ENCODE results near the gene CASKIN2. TPM values are rescaled to one million over a fixed set of nuclear protein-coding genes. Genes with fewer than 3 reads are reported as not detected.
"Not testable (repeated sequence)": the region's sequence is repeated elsewhere in the genome, so short reads cannot be mapped to it uniquely, and the experiment has no call there.

The CASKIN2 gene
- total and polyA plus RNA-seq, 2 of the 4 experiments (the other 2 are of a cell fraction) = 2.9 to 6.9 TPM

DNA sequence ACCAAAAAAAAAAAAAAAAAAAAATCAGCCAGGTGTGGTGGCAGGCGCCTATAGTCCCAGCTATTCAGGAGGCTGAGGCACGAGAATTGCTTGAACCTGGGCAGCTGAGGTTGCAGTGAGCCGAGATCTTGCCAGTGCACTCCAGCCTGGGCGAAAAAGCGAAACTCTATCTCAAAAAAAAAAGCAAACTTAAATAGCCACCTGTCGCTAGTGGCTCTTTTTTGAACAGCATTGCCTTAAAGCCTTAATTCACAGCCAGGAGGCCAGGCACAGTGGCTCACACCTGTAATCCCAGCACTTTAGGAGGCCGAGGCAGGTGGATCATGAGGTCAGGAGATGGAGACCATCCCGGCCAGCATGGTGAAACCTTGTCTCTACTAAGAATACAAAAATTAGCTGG, 5.1 kb upstream of the CASKIN2 start:
- DNase-seq; H2BK120ac ChIP-seq (ENCODE audit: low read depth, low read length); intact Hi-C loops (cut with micrococcal nuclease); POLR2A ChIA-PET (ENCODE audit: unreplicated experiment); H3K9ac ChIP-seq (ENCODE audit: low read depth, low read length); H3K4me1 ChIP-seq (ENCODE audit: control insufficient read depth, insufficient read depth, low read length); H3K23ac ChIP-seq (ENCODE audit: low read depth, low read length); H4K91ac ChIP-seq (ENCODE audit: insufficient read depth, low read depth, low read length); H3K4ac ChIP-seq (ENCODE audit: low read depth, low read length); H3K27me3 ChIP-seq (ENCODE audit: control insufficient read depth, insufficient read depth, low read length); H4K8ac ChIP-seq (ENCODE audit: low read depth in 2 of 2, low read length in 2 of 2); CTCF ChIA-PET; H2AK5ac ChIP-seq (ENCODE audit: low read depth, low read length); BruUV-seq (replicated peaks); in situ Hi-C loops (cut with MboI; ENCODE audit: low sequenced_read_pairs); H2BK5ac ChIP-seq (ENCODE audit: low read depth, low read length, poor library complexity, severe bottlenecking); H3K56ac ChIP-seq (ENCODE audit: extremely low read depth, insufficient read depth, low read length); dilution Hi-C loops (cut with HindIII; ENCODE audit: low sequenced_read_pairs, unreplicated experiment); H3K9me1 ChIP-seq (ENCODE audit: insufficient read depth, low read length); H3K14ac ChIP-seq (replicated peaks; ENCODE audit: low read depth, low read length); H3K4me3 ChIP-seq (ENCODE audit: insufficient read depth, low read depth, low read length); H2BK20ac ChIP-seq (ENCODE audit: low read depth, low read length); H2BK15ac ChIP-seq (ENCODE audit: low read depth, low read length); H3K18ac ChIP-seq (ENCODE audit: low read depth, low read length); H3K9me3 ChIP-seq (ENCODE audit: control insufficient read depth, insufficient read depth, low read length); H4K5ac ChIP-seq (ENCODE audit: low read depth, low read length); ATAC-seq (ENCODE audit: low read depth); H2AK9ac ChIP-seq (replicated peaks; ENCODE audit: low read depth, low read length, poor library complexity); H3K4me2 ChIP-seq (ENCODE audit: low read depth, low read length); H3K27ac ChIP-seq (ENCODE audit: insufficient read depth, low read length); H2AFZ ChIP-seq (replicated peaks; ENCODE audit: low read length, poor library complexity); H3K36me3 ChIP-seq (ENCODE audit: control insufficient read depth, insufficient read depth, low read length): not testable (repeated sequence)
- peaks cover 21% of the 10 kb centered on the region for H4K20me1 ChIP-seq (ENCODE audit: insufficient read depth, low read length)
- 93% methylated on average over 3 of the region's 8 CpGs; no CpG with 5 or more reads in 1 of the 2 experiments for WGBS, 2 experiments (ENCODE audit: extremely low coverage in 2 of 2, insufficient read length in 1 of 2)
- peaks cover 8 to 14% of the 10 kb centered on the region in 2 experiments for H3K79me1 ChIP-seq (ENCODE audit: low read depth in 1 of 2, low read length in 2 of 2)

Measured in IMR-90 (cell line).